ENCODE data around the gene SYCP2.

GRCh38 chr20:59880198-59880597 is 53.2 kb downstream of the SYCP2 start:
- TF ChIP-seq CTCF (IDR thresholded peaks at IDR 0.05): no peak
- TF ChIP-seq POLR2AphosphoS5 (IDR thresholded peaks at IDR 0.05): no peak
- TF ChIP-seq EP300 (IDR thresholded peaks at IDR 0.05): no peak
